Gastroesophageal sphincter (tissue), 4 donors: Measurements from ENCODE around the gene APCDD1L. TPM values are rescaled to one million over a fixed set of nuclear protein-coding genes. Genes with fewer than 3 reads are reported as not detected.
A peak's percentile ranks its signal among the peaks of the same experiment; 100 is the strongest.

ENCODE experiments used
- ATAC-seq: fragments of 150-250 bp; one replicate; pipeline ENCODE4 v1.9.1; 2016; ENCODE audit warnings: mild to moderate bottlenecking, moderate library complexity
- H3K27ac ChIP-seq, 4 donors: fragments of 200-600 bp; sonication (generic) in 3 of 4; 1 replicate in 3 of 4; 2 replicates in 1 of 4; pipeline ENCODE4 v1.5.1; 2016 to 2019
- H3K27me3 ChIP-seq: fragments of 200-600 bp; sonication (generic); one replicate; pipeline ENCODE4 v1.5.1; 2019
- H3K36me3 ChIP-seq, 2 donors: fragments of 200-600 bp; sonication (generic); one replicate each; pipeline ENCODE4 v1.5.1; 2019; ENCODE audit warnings: control low read depth in 1 of 2
- H3K4me1 ChIP-seq, 3 donors: fragments of 200-600 bp; sonication (generic); 1 replicate in 2 of 3; 2 replicates in 1 of 3; pipeline ENCODE4 v1.5.1; 2016 to 2019; ENCODE audit warnings: control low read depth in 2 of 3
- H3K4me3 ChIP-seq, 2 donors: fragments of 200-600 bp; sonication (generic); one replicate each; pipeline ENCODE4 v1.5.1; 2019; ENCODE audit warnings: mild to moderate bottlenecking in 1 of 2, moderate library complexity in 1 of 2
- H3K9me3 ChIP-seq, 3 donors: fragments of 200-600 bp; sonication (generic); one replicate each; pipeline ENCODE4 v1.5.1; 2017 to 2019; ENCODE audit warnings: control low read depth in 2 of 3
- EP300 ChIP-seq: sonication (generic); formaldehyde crosslinking; IDR thresholded peaks from one replicate; pipeline ENCODE4 v1.6.1; 2017; ENCODE audit warnings: antibody characterized with exemption, mild to moderate bottlenecking
- POLR2A ChIP-seq, 2 donors: fragments of 450-650 bp; IDR thresholded peaks; one replicate each; pipeline ENCODE4 v1.6.1; 2017; ENCODE audit warnings: antibody characterized with exemption in 2 of 2, mild to moderate bottlenecking in 2 of 2, moderate library complexity in 1 of 2
- POLR2AphosphoS5 ChIP-seq: sonication (generic); formaldehyde crosslinking; IDR thresholded peaks from one replicate; pipeline ENCODE4 v1.6.1; 2017; ENCODE audit warnings: antibody characterized with exemption
- WGBS, 2 donors: methylation state at CpG; one replicate each; pipeline ENCODE4 v1.1.5; 2018; ENCODE audit warnings: low coverage in 1 of 2; 5-methylcytosine and 5-hydroxymethylcytosine counted together
- total RNA-seq, 4 donors: library from RNA; depleted of rRNA; stranded (reverse); fragments of >200 nt; gene quantifications; one replicate each; pipeline ENCODE4 v1.1.0, GENCODE V29; 2016
- TF ChIP-seq, protein P1 (sequence below), 4 experiments: fragments of 200-600 bp in 2 of 4; fragments of 450-650 bp in 2 of 4; sonication (generic) in 1 of 4; IDR thresholded peaks; one replicate each; pipeline ENCODE4 v1.5.1; 2017 to 2019; ENCODE audit warnings: antibody characterized with exemption in 4 of 4, mild to moderate bottlenecking in 2 of 4, moderate library complexity in 2 of 4

Gene APCDD1L
- total RNA-seq, 4 donors from 2014 or later, result 0.40 to 1.1 (median 0.88) TPM

DNA sequence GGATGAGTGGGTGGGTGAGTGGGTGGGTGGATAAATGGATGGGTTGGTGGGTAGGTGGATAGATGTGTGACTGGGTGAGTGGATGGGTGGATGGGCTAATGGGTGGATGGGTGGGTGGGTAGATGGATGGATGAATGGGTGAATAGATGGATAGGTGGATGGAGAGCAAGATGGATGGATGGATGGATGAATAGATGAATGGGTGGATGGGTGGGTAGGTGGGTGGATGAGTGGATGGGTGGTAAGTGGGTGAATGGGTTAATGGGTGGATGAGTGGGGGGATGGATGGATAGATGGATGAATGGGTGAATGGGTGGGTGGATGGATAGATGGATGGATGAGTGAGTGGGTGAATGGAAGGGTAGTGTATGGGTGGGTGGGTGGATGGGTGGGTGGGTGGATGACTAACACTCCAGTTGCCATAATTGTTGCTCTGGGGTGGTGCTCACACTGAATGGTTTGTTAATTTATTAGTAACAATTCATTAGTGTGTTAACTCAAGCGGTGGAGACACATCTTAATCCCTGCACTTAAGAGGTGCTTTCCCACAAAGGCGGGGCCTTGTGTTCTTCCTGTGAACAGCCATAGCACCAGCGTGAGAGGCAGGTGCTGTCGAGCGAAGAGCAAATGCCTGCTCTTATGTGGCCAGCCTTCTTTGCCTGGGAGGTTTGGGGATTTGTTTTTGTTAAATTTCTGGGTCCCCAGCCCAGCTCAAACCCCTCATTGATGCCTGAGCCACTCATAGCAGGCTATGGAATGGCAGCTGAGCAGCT is 4.9 kb upstream of the APCDD1L start:
- Histone ChIP-seq H3K27ac (no peak overlapping the region), H3K4me3 (no peak overlapping the region), H3K36me3 (no peaks in the 10 kb centered on the region), H3K4me1 (peaks cover 0 to 5% (median 0%) of the 10 kb centered on the region in 3 donors), H3K27me3 (peaks cover 10% of the 10 kb centered on the region), H3K9me3 (no peaks in the 10 kb centered on the region)
- TF ChIP-seq EP300 (no peak), POLR2AphosphoS5 (no peak), POLR2A (IDR thresholded peaks at IDR 0.05) (no peak)
- TF ChIP-seq, protein P1, sequence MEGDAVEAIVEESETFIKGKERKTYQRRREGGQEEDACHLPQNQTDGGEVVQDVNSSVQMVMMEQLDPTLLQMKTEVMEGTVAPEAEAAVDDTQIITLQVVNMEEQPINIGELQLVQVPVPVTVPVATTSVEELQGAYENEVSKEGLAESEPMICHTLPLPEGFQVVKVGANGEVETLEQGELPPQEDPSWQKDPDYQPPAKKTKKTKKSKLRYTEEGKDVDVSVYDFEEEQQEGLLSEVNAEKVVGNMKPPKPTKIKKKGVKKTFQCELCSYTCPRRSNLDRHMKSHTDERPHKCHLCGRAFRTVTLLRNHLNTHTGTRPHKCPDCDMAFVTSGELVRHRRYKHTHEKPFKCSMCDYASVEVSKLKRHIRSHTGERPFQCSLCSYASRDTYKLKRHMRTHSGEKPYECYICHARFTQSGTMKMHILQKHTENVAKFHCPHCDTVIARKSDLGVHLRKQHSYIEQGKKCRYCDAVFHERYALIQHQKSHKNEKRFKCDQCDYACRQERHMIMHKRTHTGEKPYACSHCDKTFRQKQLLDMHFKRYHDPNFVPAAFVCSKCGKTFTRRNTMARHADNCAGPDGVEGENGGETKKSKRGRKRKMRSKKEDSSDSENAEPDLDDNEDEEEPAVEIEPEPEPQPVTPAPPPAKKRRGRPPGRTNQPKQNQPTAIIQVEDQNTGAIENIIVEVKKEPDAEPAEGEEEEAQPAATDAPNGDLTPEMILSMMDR (IDR thresholded peaks at IDR 0.05), result no peak
- ATAC-seq, result no peak
- 91 to 94% methylated on average over 5 of the region's 5 CpGs for WGBS, 2 donors

- no peak for ATAC-seq
- WGBS, 2 donors, result 80 to 94% methylated on average over 1 to 3 of the region's 7 CpGs
- H3K27me3 ChIP-seq, result peaks cover 21% of the 10 kb centered on the region
Measured at GRCh38 chr20:58518896-58519593, 3.8 kb upstream of the APCDD1L start.

DNA sequence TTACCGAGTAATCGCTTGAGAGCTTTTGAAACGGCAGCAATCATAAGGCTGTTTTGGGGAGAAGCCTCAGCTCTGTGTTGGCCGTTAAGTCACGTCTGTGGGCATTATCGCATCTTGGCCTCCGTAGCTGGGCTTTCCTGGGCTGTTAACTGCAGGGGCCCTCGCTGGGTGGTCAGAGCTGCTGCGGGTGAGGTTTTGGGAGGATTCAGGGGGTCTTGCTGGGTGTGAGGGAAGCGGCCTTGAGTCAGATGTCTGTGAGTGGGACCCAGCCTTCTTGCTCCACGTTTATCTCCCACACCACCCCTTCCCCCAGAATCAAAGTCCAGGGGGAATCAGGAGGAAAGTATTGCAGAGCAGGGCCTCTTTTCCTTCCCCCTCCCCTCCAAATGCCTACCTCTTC is 3.2 kb upstream of the APCDD1L start:
- TF ChIP-seq POLR2A (IDR thresholded peaks at IDR 0.05) (no peak), POLR2AphosphoS5 (no peak), EP300 (no peak)
- TF ChIP-seq, protein P1 (IDR thresholded peaks at IDR 0.05), result no peak
- H3K4me3 ChIP-seq, result no peak overlapping the region
- no peak for ATAC-seq
- no peaks in the 10 kb centered on the region for H3K36me3 ChIP-seq
- no peak overlapping the region for H3K27ac ChIP-seq
- peaks cover 28% of the 10 kb centered on the region for H3K27me3 ChIP-seq
- peaks cover 0 to 16% (median 0%) of the 10 kb centered on the region in 3 donors for H3K4me1 ChIP-seq
- H3K9me3 ChIP-seq, result no peaks in the 10 kb centered on the region
- 36 to 71% methylated on average over 5 to 11 of the region's 11 CpGs for WGBS, 2 donors

More at GRCh38 chr20:58518896-58519593, 3.8 kb upstream of the APCDD1L start:
- no peak overlapping the region for H3K4me3 ChIP-seq
- TF ChIP-seq POLR2A (IDR thresholded peaks at IDR 0.05) (no peak), POLR2AphosphoS5 (no peak), EP300 (no peak)
- TF ChIP-seq, protein P1 (IDR thresholded peaks at IDR 0.05), result no peak
- no peaks in the 10 kb centered on the region for H3K9me3 ChIP-seq
- H3K27ac ChIP-seq, result no peak overlapping the region
- no peaks in the 10 kb centered on the region for H3K36me3 ChIP-seq
- peaks cover 0 to 16% (median 0%) of the 10 kb centered on the region in 3 donors for H3K4me1 ChIP-seq

DNA sequence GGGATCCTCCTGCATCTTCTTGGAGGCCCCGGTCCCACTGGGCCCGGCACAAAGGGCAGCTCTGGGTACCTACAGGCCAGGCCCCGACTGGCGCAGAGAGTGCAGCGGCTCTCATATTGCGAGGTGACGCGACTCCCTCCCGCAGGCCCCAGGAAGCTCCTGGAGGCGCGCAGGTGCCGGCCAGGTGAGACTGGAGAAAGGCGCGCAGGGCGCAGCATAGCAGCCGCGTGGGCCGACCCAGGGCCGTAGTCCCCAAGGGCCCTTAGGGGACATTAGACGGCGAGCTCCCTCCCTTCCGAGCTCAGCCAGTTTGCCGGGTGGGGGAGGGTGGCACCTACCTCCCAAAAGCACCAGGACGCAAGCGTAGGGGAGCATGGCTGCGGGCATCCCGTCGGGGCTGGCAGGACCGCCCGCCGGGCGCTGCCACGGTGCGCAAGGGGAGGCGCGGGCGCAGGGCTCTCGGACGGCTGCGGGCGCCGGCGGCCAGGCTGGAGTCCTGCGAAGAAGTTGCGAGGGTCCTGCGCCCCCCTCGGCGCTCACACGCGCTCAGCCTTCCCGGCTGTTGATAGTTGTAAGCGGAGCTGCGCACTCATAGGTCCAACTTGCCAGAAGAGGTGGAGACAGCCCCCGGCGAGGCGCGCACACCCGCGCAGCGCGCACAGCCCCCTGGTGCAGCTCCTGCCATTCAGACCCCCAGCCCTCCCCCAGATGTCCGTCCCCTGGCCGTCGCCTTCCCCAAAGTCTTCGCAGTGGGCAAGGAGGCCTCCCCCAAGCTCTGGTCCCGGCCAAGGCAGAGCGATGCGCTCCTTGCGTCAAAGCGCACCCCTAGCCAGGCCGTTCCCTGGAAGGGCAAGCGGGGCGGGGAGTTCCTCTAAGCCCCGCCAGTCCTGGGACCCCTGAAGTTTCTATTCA is 622 bp downstream of the APCDD1L start:
- no peak for ATAC-seq
- H3K4me1 ChIP-seq, result peaks cover 0 to 16% (median 0%) of the 10 kb centered on the region in 3 donors
- peaks cover 45% of the 10 kb centered on the region for H3K27me3 ChIP-seq
- H3K4me3 ChIP-seq, result peak overlapping the region in 1 of 2 donors; percentile 46
- H3K9me3 ChIP-seq, result no peaks in the 10 kb centered on the region
- 1% methylated on average over 24 of the region's 74 CpGs; no CpG with 5 or more reads in 1 of the 2 donors for WGBS, 2 donors
- TF ChIP-seq, protein P1 (IDR thresholded peaks at IDR 0.05), result no peak
- TF ChIP-seq POLR2AphosphoS5 (no peak), POLR2A (IDR thresholded peaks at IDR 0.05) (no peak), EP300 (no peak)
- no peaks in the 10 kb centered on the region for H3K36me3 ChIP-seq
- no peak overlapping the region for H3K27ac ChIP-seq
